ENCODE data around the gene TPH2. TPM values are rescaled to one million over a fixed set of nuclear protein-coding genes. Genes with fewer than 3 reads are reported as not detected.

TPH2 gene
- total and polyA plus RNA-seq, 9 of the 15 experiments (the other 6 are each of a cell fraction or from before 2014, with no cell fraction given), result 0.06 to 0.28 (median 0.14) TPM; not detected in 4

DNA sequence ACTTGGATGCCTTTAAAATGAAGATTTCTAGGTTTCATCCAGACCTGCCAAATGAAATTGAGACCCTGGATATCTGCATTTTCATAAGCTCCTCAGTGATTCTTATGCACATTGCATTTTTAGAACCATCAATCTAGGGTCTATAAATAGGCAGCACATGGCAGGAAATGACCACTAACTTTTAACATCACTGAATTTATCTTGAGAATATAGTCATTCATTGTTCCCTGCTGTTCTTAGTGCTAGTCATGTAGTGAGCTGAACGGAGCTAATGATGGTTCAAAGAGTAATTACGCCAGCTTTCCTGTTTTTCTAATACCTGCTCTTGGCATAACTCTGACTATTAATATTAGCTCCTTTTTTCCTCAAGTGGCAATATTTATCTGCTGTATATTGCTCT lies 91.6 kb downstream of the TPH2 start:
- H3K9me3 ChIP-seq (replicated peaks; ENCODE audit: control insufficient read depth, insufficient read depth, low read depth, low read length), result no peaks in the 10 kb centered on the region
- H3K9me1 ChIP-seq (ENCODE audit: control insufficient read depth, insufficient read depth, low read length), result no peaks in the 10 kb centered on the region
- no peaks in the 10 kb centered on the region for H4K20me1 ChIP-seq (replicated peaks; ENCODE audit: control insufficient read depth, insufficient read depth, low read length)
- 20% methylated on average over 2 of the region's 2 CpGs for WGBS (ENCODE audit: insufficient coverage, low coverage, missing lambda C conversion rate)
- BruUV-seq (replicated peaks), result no TSS peak
- ChIA-PET CTCF (ENCODE audit: low intra/inter-chr PET ratio) (no interaction called here), POLR2A (no interaction called here)
- peaks cover 0 to 17% of the 10 kb centered on the region in 2 experiments; a peak in 2 of 5 replicates for H3K4me1 ChIP-seq (replicated peaks in 1 of 2; ENCODE audit: control insufficient read depth in 2 of 2, insufficient read depth in 2 of 2, low read length in 2 of 2)
- H3K27ac ChIP-seq (ENCODE audit: extremely low read depth, low read depth, low read length), result peak overlapping the region; percentile 64; the same call in 1 of the 3 replicates
- H3K36me3 ChIP-seq (ENCODE audit: control insufficient read depth, insufficient read depth, low read length), result no peaks in the 10 kb centered on the region
- H3K79me2 ChIP-seq (ENCODE audit: control insufficient read depth, insufficient read depth, low read length), result no peaks in the 10 kb centered on the region; the same call in 2 of the 3 replicates
- intact Hi-C loops (cut with micrococcal nuclease) (no loop called here), in situ Hi-C loops (cut with MboI) (no loop called here)
- TF ChIP-seq ZNF217 (CRISPR knock-in tag; IDR thresholded peaks at IDR 0.05), result no peak
- no peak for TF ChIP-seq RB1 (IDR thresholded peaks at IDR 0.05; ENCODE audit: low read depth)
- TF ChIP-seq MEF2A (IDR thresholded peaks at IDR 0.05; ENCODE audit: control insufficient read depth, low read depth, low read length), result peak; percentile 54; the same call in 1 of the 2 replicates
- no peak for TF ChIP-seq NEUROD1 (IDR thresholded peaks at IDR 0.05; ENCODE audit: borderline replicate concordance, low read depth, low read length, partially characterized antibody)
- TF ChIP-seq ZNF12 (CRISPR knock-in tag; IDR thresholded peaks at IDR 0.05), result no peak
- TF ChIP-seq, protein P1, sequence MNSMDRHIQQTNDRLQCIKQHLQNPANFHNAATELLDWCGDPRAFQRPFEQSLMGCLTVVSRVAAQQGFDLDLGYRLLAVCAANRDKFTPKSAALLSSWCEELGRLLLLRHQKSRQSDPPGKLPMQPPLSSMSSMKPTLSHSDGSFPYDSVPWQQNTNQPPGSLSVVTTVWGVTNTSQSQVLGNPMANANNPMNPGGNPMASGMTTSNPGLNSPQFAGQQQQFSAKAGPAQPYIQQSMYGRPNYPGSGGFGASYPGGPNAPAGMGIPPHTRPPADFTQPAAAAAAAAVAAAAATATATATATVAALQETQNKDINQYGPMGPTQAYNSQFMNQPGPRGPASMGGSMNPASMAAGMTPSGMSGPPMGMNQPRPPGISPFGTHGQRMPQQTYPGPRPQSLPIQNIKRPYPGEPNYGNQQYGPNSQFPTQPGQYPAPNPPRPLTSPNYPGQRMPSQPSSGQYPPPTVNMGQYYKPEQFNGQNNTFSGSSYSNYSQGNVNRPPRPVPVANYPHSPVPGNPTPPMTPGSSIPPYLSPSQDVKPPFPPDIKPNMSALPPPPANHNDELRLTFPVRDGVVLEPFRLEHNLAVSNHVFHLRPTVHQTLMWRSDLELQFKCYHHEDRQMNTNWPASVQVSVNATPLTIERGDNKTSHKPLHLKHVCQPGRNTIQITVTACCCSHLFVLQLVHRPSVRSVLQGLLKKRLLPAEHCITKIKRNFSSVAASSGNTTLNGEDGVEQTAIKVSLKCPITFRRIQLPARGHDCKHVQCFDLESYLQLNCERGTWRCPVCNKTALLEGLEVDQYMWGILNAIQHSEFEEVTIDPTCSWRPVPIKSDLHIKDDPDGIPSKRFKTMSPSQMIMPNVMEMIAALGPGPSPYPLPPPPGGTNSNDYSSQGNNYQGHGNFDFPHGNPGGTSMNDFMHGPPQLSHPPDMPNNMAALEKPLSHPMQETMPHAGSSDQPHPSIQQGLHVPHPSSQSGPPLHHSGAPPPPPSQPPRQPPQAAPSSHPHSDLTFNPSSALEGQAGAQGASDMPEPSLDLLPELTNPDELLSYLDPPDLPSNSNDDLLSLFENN (IDR thresholded peaks at IDR 0.05; ENCODE audit: low read depth in 2 of 2, low read length in 2 of 2), result no peak
- H3K27me3 ChIP-seq (ENCODE audit: control insufficient read depth in 2 of 2, insufficient read depth in 2 of 2, low read length in 2 of 2), result no peaks in the 10 kb centered on the region
- FAIRE-seq, result no peak
- no peak overlapping the region for H3K4me2 ChIP-seq (ENCODE audit: insufficient read depth, low read length)
- H3K4me3 ChIP-seq, result no peak overlapping the region
- DNase-seq (ENCODE audit: extremely low read depth in 1 of 4, low spot score in 3 of 4), result no peak
- ATAC-seq, result no peak
- H2AFZ ChIP-seq (ENCODE audit: low read depth, low read length), result peak overlapping the region; percentile 82
- H3K9ac ChIP-seq (ENCODE audit: insufficient read depth in 1 of 2, low read depth in 2 of 2, low read length in 2 of 2), result peak overlapping the region in 1 of 2 experiments; percentile 28; a peak in 1 of 4 replicates

All from K562 (cell line).